Ovary (tissue), 3 donors: ENCODE measurements around the gene CASP7.

Experiments
- EP300 ChIP-seq: sonication (generic); formaldehyde crosslinking; IDR thresholded peaks from one replicate; pipeline ENCODE4 v1.6.1; 2017; ENCODE audit warnings: antibody characterized with exemption
- TF ChIP-seq, protein P1 (sequence below), 3 donors: fragments of 450-650 bp in 2 of 3; fragments of 200-600 bp in 1 of 3; IDR thresholded peaks; one replicate each; pipeline versions ENCODE4 v1.5.1 to v1.8.0; 2016 to 2022; ENCODE audit warnings: antibody characterized with exemption in 3 of 3, mild to moderate bottlenecking in 1 of 3
- donor health status: DM: no; HTN: no; CAD: no.

DNA sequence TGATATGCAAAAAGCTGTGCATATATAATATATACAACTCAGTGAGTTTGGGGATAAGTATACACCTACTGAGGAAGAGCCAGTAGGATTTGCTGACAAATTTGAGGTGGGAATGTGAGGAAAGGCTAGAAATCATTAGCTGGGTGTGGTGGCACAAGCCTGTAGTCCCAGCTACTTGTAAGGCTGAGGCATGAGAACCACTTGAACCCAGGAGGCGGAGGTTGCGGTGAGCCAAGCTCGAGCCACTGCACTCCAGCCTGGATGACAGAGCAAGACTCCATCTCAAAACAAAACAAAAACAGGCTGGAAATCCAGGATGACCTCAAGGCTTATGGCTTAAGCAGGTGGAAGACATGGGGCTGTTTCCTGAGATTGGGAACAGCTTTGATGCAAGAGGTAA lies 61.1 kb downstream of the CASP7 start:
- no peak for TF ChIP-seq EP300
- TF ChIP-seq, protein P1, sequence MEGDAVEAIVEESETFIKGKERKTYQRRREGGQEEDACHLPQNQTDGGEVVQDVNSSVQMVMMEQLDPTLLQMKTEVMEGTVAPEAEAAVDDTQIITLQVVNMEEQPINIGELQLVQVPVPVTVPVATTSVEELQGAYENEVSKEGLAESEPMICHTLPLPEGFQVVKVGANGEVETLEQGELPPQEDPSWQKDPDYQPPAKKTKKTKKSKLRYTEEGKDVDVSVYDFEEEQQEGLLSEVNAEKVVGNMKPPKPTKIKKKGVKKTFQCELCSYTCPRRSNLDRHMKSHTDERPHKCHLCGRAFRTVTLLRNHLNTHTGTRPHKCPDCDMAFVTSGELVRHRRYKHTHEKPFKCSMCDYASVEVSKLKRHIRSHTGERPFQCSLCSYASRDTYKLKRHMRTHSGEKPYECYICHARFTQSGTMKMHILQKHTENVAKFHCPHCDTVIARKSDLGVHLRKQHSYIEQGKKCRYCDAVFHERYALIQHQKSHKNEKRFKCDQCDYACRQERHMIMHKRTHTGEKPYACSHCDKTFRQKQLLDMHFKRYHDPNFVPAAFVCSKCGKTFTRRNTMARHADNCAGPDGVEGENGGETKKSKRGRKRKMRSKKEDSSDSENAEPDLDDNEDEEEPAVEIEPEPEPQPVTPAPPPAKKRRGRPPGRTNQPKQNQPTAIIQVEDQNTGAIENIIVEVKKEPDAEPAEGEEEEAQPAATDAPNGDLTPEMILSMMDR (IDR thresholded peaks at IDR 0.05) = no peak
